ENCODE results near the gene PRSS50. TPM values are rescaled to one million over a fixed set of nuclear protein-coding genes. Genes with fewer than 3 reads are reported as not detected.

PRSS50 gene
- total RNA-seq, 2 experiments from 2014 or later = not detected

- Mint-ChIP-seq H3K36me3 (ENCODE audit: low read depth) (no peaks in the 10 kb centered on the region), H3K27ac (no peak overlapping the region), H3K9me3 (no peaks in the 10 kb centered on the region), H3K27me3 (peaks cover 4% of the 10 kb centered on the region), H3K4me3 (no peak overlapping the region), H3K4me1 (ENCODE audit: low read depth) (no peaks in the 10 kb centered on the region)
- POLR2A ChIA-PET = no interaction called here
- intact Hi-C loops (cut with micrococcal nuclease) = no loop called here
- ATAC-seq = no peak
- CTCF ChIA-PET = no interaction called here
- TF ChIP-seq CTCF (IDR thresholded peaks at IDR 0.05) = no peak
- no peak for DNase-seq
Measured at GRCh38 chr3:46734773-46735172, 17.1 kb upstream of the PRSS50 start.

- no peaks in the 10 kb centered on the region for H3K4me1 Mint-ChIP-seq (ENCODE audit: low read depth)
- CTCF ChIA-PET = no interaction called here
- no peaks in the 10 kb centered on the region for H3K9me3 Mint-ChIP-seq
- no peak for DNase-seq
- no peaks in the 10 kb centered on the region for H3K36me3 Mint-ChIP-seq (ENCODE audit: low read depth)
- peaks cover 2% of the 10 kb centered on the region for H3K27me3 Mint-ChIP-seq
- no peak overlapping the region for H3K27ac Mint-ChIP-seq
- TF ChIP-seq CTCF (IDR thresholded peaks at IDR 0.05) = no peak
- H3K4me3 Mint-ChIP-seq = no peak overlapping the region
- no peak for ATAC-seq
- POLR2A ChIA-PET = no interaction called here
- intact Hi-C loops (cut with micrococcal nuclease) = no loop called here
Measured at GRCh38 chr3:46733026-46733800, 15.5 kb upstream of the PRSS50 start.

GRCh38 chr3:46731795-46732194 is 14.1 kb upstream of the PRSS50 start:
- Mint-ChIP-seq H3K27me3 (peaks cover 3% of the 10 kb centered on the region), H3K9me3 (no peaks in the 10 kb centered on the region), H3K36me3 (ENCODE audit: low read depth) (no peaks in the 10 kb centered on the region), H3K4me1 (ENCODE audit: low read depth) (no peaks in the 10 kb centered on the region), H3K27ac (no peak overlapping the region), H3K4me3 (no peak overlapping the region)
- ChIA-PET POLR2A (no interaction called here), CTCF (no interaction called here)
- no peak for ATAC-seq
- no peak for DNase-seq
- no peak for TF ChIP-seq CTCF (IDR thresholded peaks at IDR 0.05)
- intact Hi-C loops (cut with micrococcal nuclease) = no loop called here

GRCh38 chr3:46730819-46731218 is 13.2 kb upstream of the PRSS50 start:
- no peaks in the 10 kb centered on the region for H3K4me1 Mint-ChIP-seq (ENCODE audit: low read depth)
- POLR2A ChIA-PET = no interaction called here
- intact Hi-C loops (cut with micrococcal nuclease) = no loop called here
- ATAC-seq (no peak), DNase-seq (no peak)
- no peak overlapping the region for H3K27ac Mint-ChIP-seq
- no peaks in the 10 kb centered on the region for H3K36me3 Mint-ChIP-seq (ENCODE audit: low read depth)
- CTCF ChIA-PET = no interaction called here
- H3K9me3 Mint-ChIP-seq = no peaks in the 10 kb centered on the region
- no peak overlapping the region for H3K4me3 Mint-ChIP-seq
- TF ChIP-seq CTCF (IDR thresholded peaks at IDR 0.05) = no peak
- H3K27me3 Mint-ChIP-seq = peaks cover 5% of the 10 kb centered on the region

GRCh38 chr3:46729038-46729437 is 11.4 kb upstream of the PRSS50 start:
- Mint-ChIP-seq H3K36me3 (ENCODE audit: low read depth) (no peaks in the 10 kb centered on the region), H3K9me3 (no peaks in the 10 kb centered on the region), H3K4me3 (no peak overlapping the region), H3K27me3 (peaks cover 7% of the 10 kb centered on the region), H3K27ac (no peak overlapping the region), H3K4me1 (ENCODE audit: low read depth) (no peaks in the 10 kb centered on the region)
- ChIA-PET CTCF (interaction anchor here (1.0 to 1.5 kb wide), 4 partner anchors 9 to 459 kb away, joined by 3 to 6 read pairs (median 3); no protein-coding TSS in a partner anchor), POLR2A (no interaction called here)
- DNase-seq (no peak), ATAC-seq (no peak)
- TF ChIP-seq CTCF (IDR thresholded peaks at IDR 0.05) = no peak
- intact Hi-C loops (cut with micrococcal nuclease) = no loop called here
